Measurements from ENCODE around the gene RAB20.

- TF ChIP-seq CTCF (IDR thresholded peaks at IDR 0.05) (no peak), POLR2A (IDR thresholded peaks at IDR 0.05) (no peak), EP300 (IDR thresholded peaks at IDR 0.05) (no peak)
These were observed 42.0 kb downstream of the RAB20 start for GRCh38 chr13:110519506-110519905.
